ENCODE results near the gene YAE1. TPM values are rescaled to one million over a fixed set of nuclear protein-coding genes. Genes with fewer than 3 reads are reported as not detected.

The YAE1 gene
- total RNA-seq, 1 experiment from 2014 or later: 21.9 TPM

DNA sequence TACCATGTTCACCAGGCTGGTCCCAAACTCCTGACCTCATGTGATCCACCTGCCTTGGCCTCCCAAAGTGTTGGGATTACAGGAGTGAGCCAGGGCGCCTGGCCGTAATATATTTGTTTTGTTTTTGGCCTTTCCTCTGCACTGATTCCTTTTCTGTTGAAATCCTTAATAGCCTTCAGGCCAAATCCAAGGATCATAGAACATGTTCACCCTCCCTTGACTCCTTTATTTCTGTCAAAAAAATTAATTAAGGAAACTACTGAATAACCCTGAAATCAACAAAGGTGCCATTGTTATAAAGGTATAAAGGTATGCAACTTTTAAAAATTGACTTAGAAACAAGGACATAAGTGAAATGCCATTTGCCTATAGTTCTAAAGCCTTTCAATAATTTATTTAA is 41.7 kb downstream of the YAE1 start:
- Mint-ChIP-seq H3K27me3 (ENCODE audit: low read depth) (peaks cover 30% of the 10 kb centered on the region), H3K4me1 (peaks cover 17% of the 10 kb centered on the region), H3K9me3 (peaks cover 14% of the 10 kb centered on the region), H3K4me3 (no peak overlapping the region), H3K36me3 (no peaks in the 10 kb centered on the region), H3K27ac (no peak overlapping the region)
- CTCF ChIA-PET: no interaction called here
- ATAC-seq (no peak), DNase-seq (ENCODE audit: low spot score) (no peak)
- TF ChIP-seq ZNF219 (CRISPR knock-in tag; IDR thresholded peaks at IDR 0.05; ENCODE audit: borderline replicate concordance) (no peak), ZNF138 (CRISPR knock-in tag; conservative IDR thresholded peaks at IDR 0.05) (no peak), JAZF1 (CRISPR knock-in tag; IDR thresholded peaks at IDR 0.05) (no peak), FOXP1 (CRISPR knock-in tag; IDR thresholded peaks at IDR 0.05; ENCODE audit: borderline replicate concordance) (no peak), ZNF396 (CRISPR knock-in tag; IDR thresholded peaks at IDR 0.05; ENCODE audit: borderline replicate concordance) (no peak), TCF7 (CRISPR knock-in tag; IDR thresholded peaks at IDR 0.05; ENCODE audit: low read depth) (no peak), ZNF416 (CRISPR knock-in tag; IDR thresholded peaks at IDR 0.05) (no peak)
- TF ChIP-seq, protein P1, sequence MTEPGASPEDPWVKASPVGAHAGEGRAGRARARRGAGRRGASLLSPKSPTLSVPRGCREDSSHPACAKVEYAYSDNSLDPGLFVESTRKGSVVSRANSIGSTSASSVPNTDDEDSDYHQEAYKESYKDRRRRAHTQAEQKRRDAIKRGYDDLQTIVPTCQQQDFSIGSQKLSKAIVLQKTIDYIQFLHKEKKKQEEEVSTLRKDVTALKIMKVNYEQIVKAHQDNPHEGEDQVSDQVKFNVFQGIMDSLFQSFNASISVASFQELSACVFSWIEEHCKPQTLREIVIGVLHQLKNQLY (CRISPR knock-in tag; IDR thresholded peaks at IDR 0.05): no peak
- TF ChIP-seq, protein P2, sequence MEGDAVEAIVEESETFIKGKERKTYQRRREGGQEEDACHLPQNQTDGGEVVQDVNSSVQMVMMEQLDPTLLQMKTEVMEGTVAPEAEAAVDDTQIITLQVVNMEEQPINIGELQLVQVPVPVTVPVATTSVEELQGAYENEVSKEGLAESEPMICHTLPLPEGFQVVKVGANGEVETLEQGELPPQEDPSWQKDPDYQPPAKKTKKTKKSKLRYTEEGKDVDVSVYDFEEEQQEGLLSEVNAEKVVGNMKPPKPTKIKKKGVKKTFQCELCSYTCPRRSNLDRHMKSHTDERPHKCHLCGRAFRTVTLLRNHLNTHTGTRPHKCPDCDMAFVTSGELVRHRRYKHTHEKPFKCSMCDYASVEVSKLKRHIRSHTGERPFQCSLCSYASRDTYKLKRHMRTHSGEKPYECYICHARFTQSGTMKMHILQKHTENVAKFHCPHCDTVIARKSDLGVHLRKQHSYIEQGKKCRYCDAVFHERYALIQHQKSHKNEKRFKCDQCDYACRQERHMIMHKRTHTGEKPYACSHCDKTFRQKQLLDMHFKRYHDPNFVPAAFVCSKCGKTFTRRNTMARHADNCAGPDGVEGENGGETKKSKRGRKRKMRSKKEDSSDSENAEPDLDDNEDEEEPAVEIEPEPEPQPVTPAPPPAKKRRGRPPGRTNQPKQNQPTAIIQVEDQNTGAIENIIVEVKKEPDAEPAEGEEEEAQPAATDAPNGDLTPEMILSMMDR (IDR thresholded peaks at IDR 0.05): no peak
- TF ChIP-seq, protein P3, sequence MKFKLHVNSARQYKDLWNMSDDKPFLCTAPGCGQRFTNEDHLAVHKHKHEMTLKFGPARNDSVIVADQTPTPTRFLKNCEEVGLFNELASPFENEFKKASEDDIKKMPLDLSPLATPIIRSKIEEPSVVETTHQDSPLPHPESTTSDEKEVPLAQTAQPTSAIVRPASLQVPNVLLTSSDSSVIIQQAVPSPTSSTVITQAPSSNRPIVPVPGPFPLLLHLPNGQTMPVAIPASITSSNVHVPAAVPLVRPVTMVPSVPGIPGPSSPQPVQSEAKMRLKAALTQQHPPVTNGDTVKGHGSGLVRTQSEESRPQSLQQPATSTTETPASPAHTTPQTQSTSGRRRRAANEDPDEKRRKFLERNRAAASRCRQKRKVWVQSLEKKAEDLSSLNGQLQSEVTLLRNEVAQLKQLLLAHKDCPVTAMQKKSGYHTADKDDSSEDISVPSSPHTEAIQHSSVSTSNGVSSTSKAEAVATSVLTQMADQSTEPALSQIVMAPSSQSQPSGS (CRISPR knock-in tag; IDR thresholded peaks at IDR 0.05; ENCODE audit: borderline replicate concordance, low read depth): no peak
- TF ChIP-seq, protein P4, sequence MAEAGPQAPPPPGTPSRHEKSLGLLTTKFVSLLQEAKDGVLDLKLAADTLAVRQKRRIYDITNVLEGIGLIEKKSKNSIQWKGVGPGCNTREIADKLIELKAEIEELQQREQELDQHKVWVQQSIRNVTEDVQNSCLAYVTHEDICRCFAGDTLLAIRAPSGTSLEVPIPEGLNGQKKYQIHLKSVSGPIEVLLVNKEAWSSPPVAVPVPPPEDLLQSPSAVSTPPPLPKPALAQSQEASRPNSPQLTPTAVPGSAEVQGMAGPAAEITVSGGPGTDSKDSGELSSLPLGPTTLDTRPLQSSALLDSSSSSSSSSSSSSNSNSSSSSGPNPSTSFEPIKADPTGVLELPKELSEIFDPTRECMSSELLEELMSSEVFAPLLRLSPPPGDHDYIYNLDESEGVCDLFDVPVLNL (CRISPR knock-in tag; IDR thresholded peaks at IDR 0.05; ENCODE audit: borderline replicate concordance, low read depth): no peak
- TF ChIP-seq, protein P5, sequence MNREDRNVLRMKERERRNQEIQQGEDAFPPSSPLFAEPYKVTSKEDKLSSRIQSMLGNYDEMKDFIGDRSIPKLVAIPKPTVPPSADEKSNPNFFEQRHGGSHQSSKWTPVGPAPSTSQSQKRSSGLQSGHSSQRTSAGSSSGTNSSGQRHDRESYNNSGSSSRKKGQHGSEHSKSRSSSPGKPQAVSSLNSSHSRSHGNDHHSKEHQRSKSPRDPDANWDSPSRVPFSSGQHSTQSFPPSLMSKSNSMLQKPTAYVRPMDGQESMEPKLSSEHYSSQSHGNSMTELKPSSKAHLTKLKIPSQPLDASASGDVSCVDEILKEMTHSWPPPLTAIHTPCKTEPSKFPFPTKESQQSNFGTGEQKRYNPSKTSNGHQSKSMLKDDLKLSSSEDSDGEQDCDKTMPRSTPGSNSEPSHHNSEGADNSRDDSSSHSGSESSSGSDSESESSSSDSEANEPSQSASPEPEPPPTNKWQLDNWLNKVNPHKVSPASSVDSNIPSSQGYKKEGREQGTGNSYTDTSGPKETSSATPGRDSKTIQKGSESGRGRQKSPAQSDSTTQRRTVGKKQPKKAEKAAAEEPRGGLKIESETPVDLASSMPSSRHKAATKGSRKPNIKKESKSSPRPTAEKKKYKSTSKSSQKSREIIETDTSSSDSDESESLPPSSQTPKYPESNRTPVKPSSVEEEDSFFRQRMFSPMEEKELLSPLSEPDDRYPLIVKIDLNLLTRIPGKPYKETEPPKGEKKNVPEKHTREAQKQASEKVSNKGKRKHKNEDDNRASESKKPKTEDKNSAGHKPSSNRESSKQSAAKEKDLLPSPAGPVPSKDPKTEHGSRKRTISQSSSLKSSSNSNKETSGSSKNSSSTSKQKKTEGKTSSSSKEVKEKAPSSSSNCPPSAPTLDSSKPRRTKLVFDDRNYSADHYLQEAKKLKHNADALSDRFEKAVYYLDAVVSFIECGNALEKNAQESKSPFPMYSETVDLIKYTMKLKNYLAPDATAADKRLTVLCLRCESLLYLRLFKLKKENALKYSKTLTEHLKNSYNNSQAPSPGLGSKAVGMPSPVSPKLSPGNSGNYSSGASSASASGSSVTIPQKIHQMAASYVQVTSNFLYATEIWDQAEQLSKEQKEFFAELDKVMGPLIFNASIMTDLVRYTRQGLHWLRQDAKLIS (CRISPR knock-in tag; IDR thresholded peaks at IDR 0.05; ENCODE audit: borderline replicate concordance): no peak
- TF ChIP-seq, protein P6, sequence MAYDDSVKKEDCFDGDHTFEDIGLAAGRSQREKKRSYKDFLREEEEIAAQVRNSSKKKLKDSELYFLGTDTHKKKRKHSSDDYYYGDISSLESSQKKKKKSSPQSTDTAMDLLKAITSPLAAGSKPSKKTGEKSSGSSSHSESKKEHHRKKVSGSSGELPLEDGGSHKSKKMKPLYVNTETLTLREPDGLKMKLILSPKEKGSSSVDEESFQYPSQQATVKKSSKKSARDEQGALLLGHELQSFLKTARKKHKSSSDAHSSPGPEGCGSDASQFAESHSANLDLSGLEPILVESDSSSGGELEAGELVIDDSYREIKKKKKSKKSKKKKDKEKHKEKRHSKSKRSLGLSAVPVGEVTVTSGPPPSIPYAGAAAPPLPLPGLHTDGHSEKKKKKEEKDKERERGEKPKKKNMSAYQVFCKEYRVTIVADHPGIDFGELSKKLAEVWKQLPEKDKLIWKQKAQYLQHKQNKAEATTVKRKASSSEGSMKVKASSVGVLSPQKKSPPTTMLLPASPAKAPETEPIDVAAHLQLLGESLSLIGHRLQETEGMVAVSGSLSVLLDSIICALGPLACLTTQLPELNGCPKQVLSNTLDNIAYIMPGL (CRISPR knock-in tag; IDR thresholded peaks at IDR 0.05): no peak
- TF ChIP-seq, protein P7, sequence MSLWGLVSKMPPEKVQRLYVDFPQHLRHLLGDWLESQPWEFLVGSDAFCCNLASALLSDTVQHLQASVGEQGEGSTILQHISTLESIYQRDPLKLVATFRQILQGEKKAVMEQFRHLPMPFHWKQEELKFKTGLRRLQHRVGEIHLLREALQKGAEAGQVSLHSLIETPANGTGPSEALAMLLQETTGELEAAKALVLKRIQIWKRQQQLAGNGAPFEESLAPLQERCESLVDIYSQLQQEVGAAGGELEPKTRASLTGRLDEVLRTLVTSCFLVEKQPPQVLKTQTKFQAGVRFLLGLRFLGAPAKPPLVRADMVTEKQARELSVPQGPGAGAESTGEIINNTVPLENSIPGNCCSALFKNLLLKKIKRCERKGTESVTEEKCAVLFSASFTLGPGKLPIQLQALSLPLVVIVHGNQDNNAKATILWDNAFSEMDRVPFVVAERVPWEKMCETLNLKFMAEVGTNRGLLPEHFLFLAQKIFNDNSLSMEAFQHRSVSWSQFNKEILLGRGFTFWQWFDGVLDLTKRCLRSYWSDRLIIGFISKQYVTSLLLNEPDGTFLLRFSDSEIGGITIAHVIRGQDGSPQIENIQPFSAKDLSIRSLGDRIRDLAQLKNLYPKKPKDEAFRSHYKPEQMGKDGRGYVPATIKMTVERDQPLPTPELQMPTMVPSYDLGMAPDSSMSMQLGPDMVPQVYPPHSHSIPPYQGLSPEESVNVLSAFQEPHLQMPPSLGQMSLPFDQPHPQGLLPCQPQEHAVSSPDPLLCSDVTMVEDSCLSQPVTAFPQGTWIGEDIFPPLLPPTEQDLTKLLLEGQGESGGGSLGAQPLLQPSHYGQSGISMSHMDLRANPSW (CRISPR knock-in tag; conservative IDR thresholded peaks at IDR 0.05; ENCODE audit: low read depth): no peak
- TF ChIP-seq, protein P8, sequence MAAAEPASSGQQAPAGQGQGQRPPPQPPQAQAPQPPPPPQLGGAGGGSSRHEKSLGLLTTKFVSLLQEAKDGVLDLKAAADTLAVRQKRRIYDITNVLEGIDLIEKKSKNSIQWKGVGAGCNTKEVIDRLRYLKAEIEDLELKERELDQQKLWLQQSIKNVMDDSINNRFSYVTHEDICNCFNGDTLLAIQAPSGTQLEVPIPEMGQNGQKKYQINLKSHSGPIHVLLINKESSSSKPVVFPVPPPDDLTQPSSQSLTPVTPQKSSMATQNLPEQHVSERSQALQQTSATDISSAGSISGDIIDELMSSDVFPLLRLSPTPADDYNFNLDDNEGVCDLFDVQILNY (CRISPR knock-in tag; IDR thresholded peaks at IDR 0.05): no peak
- TF ChIP-seq, protein P9, sequence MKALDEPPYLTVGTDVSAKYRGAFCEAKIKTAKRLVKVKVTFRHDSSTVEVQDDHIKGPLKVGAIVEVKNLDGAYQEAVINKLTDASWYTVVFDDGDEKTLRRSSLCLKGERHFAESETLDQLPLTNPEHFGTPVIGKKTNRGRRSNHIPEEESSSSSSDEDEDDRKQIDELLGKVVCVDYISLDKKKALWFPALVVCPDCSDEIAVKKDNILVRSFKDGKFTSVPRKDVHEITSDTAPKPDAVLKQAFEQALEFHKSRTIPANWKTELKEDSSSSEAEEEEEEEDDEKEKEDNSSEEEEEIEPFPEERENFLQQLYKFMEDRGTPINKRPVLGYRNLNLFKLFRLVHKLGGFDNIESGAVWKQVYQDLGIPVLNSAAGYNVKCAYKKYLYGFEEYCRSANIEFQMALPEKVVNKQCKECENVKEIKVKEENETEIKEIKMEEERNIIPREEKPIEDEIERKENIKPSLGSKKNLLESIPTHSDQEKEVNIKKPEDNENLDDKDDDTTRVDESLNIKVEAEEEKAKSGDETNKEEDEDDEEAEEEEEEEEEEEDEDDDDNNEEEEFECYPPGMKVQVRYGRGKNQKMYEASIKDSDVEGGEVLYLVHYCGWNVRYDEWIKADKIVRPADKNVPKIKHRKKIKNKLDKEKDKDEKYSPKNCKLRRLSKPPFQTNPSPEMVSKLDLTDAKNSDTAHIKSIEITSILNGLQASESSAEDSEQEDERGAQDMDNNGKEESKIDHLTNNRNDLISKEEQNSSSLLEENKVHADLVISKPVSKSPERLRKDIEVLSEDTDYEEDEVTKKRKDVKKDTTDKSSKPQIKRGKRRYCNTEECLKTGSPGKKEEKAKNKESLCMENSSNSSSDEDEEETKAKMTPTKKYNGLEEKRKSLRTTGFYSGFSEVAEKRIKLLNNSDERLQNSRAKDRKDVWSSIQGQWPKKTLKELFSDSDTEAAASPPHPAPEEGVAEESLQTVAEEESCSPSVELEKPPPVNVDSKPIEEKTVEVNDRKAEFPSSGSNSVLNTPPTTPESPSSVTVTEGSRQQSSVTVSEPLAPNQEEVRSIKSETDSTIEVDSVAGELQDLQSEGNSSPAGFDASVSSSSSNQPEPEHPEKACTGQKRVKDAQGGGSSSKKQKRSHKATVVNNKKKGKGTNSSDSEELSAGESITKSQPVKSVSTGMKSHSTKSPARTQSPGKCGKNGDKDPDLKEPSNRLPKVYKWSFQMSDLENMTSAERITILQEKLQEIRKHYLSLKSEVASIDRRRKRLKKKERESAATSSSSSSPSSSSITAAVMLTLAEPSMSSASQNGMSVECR (CRISPR knock-in tag; IDR thresholded peaks at IDR 0.05; ENCODE audit: borderline replicate concordance): no peak
- POLR2A ChIA-PET: no interaction called here

All from WTC11 (cell line).